Measurements from ENCODE around the gene ZCWPW1.

DNA sequence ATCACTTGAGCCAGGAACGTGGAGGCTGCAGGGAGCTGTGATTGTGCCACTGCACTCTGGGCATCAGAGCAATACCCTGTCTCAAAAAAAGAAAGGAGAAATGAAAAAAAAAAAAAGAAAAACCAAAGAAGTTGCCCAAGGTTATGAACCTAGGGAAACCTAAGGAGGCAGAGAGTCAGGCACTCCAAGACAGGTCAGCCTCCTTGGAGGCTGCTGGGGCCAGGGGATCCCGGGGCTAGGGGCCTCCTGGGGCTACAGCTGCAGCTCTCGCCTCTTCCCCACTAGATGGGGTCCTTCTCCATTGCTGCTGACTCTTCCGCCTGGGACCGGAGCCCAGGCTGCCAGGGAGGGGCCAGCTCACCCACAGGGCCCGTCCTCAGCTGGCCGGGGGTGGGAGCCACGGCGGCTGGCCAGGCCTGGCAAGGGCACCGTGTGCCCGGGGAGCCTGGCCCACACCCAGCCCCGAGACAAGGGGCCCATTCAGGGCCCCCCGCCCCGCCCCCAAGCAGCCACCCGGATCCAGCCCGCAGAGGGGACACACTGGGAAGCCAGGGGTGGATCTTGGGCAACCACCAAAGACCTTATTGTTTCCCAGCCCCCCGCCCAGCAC is 37.3 kb upstream of the ZCWPW1 start:
- TF ChIP-seq CTCF (conservative IDR thresholded peaks at IDR 0.05 in 1 of 2, IDR thresholded peaks at IDR 0.05 in 1 of 2; ENCODE audit: low read depth in 1 of 2, low read length in 2 of 2) (peak; percentile 66 to 76), EZH2 (IDR thresholded peaks at IDR 0.05; ENCODE audit: low read length, missing control alignments) (no peak)
